Fibroblast of the aortic adventitia (primary cell): ENCODE data around the gene FAM131C. TPM values are rescaled to one million over a fixed set of nuclear protein-coding genes. Genes with fewer than 3 reads are reported as not detected.
A peak's percentile ranks its signal among the peaks of the same experiment; 100 is the strongest.

ENCODE experiments used
- DNase-seq: peaks from one replicate; pipeline ENCODE4 v3.0.0-alpha.2; 2010; ENCODE audit warnings: low read depth
- H3K4me3 ChIP-seq: 2 replicates; pipeline ENCODE4 v1.5.1; 2011; ENCODE audit warnings: low read depth, mild to moderate bottlenecking, control low read depth, low read length, moderate library complexity
- total RNA-seq: library from RNA; depleted of rRNA; stranded (reverse); fragments of >200 nt; gene quantifications from 2 replicates; pipeline ENCODE4 v1.2.3, GENCODE V29; 2012; ENCODE audit warnings: low replicate concordance
- TF ChIP-seq, protein P1 (sequence below): IDR thresholded peaks from 2 replicates; pipeline ENCODE4 v1.5.1; 2011; ENCODE audit warnings: mild to moderate bottlenecking, low read length, control low read depth, inconsistent platforms; ENCODE audit not compliant: insufficient read depth

The FAM131C gene
- total RNA-seq, 1 donor, result 0.63 TPM

GRCh38 chr1:16013220-16013907 lies 60.1 kb downstream of the FAM131C start:
- TF ChIP-seq, protein P1, sequence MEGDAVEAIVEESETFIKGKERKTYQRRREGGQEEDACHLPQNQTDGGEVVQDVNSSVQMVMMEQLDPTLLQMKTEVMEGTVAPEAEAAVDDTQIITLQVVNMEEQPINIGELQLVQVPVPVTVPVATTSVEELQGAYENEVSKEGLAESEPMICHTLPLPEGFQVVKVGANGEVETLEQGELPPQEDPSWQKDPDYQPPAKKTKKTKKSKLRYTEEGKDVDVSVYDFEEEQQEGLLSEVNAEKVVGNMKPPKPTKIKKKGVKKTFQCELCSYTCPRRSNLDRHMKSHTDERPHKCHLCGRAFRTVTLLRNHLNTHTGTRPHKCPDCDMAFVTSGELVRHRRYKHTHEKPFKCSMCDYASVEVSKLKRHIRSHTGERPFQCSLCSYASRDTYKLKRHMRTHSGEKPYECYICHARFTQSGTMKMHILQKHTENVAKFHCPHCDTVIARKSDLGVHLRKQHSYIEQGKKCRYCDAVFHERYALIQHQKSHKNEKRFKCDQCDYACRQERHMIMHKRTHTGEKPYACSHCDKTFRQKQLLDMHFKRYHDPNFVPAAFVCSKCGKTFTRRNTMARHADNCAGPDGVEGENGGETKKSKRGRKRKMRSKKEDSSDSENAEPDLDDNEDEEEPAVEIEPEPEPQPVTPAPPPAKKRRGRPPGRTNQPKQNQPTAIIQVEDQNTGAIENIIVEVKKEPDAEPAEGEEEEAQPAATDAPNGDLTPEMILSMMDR, result no peak
- peak; percentile 70 for DNase-seq
- H3K4me3 ChIP-seq, result peak overlapping the region; percentile 37

GRCh38 chr1:16012590-16013219 lies 60.7 kb downstream of the FAM131C start:
- H3K4me3 ChIP-seq, result peak overlapping the region; percentile 37
- TF ChIP-seq, protein P1, result no peak
- peak; percentile 70 for DNase-seq

- TF ChIP-seq, protein P1, result no peak
These were observed 61.4 kb downstream of the FAM131C start for GRCh38 chr1:16011936-16012589.

GRCh38 chr1:16010837-16011236 lies 62.6 kb downstream of the FAM131C start:
- H3K4me3 ChIP-seq, result no peak overlapping the region
- TF ChIP-seq, protein P1, result no peak
- DNase-seq, result no peak

More at GRCh38 chr1:16011936-16012589, 61.4 kb downstream of the FAM131C start:
- no peak overlapping the region for H3K4me3 ChIP-seq
- DNase-seq, result no peak

DNA sequence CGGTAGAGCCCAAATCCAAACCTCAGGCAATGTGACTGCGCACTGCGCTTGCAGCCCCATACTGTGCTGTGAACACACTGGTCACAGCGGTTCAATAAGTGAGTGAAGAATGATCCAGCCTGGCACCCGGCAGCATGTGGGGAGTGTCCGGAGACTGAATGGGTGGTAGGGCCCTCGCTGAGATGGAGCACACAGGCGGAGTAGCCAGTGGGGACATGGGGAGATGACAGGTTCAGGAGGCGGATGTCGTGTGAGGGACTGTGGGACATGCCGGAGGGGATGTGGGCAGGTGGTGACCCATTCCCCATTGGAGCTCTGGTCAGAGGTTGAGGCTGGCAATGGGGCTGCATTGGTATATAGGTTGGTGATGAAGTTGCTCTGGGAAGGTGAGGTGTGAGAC lies 63.8 kb downstream of the FAM131C start:
- H3K4me3 ChIP-seq, result no peak overlapping the region
- DNase-seq, result no peak
- TF ChIP-seq, protein P1, result no peak

DNA sequence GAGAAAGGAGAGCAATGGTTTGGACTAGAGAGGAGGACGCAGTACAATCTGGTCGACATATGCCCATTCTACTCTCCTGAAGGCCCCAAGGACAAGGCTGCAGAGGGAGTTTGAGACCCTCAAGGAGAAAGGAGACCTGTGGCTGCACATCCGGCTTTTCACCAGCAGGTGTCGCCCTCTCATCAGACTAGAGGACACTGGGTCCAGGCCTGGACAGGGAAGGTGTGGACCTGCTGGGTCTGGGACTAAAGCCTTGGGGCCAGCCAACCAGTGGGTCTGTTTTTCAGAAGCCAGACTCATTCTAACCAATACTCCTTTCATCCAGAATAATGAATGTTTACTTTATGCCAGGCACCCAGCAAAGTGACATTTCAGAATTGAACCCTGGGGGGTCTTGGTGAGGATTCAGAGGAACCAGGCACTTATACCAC lies 64.4 kb downstream of the FAM131C start:
- TF ChIP-seq, protein P1, result peak; percentile 95
- DNase-seq, result peak; percentile 79

More for the DNA sequence above, 64.4 kb downstream of the FAM131C start:
- no peak overlapping the region for H3K4me3 ChIP-seq

Other genes with a start within 250 kb of the FAM131C start
- gene SPEN, start 225.9 kb downstream of the FAM131C start, total RNA-seq, result 20.5 and 24.3 TPM in 2 replicates
- gene ZBTB17, start 97.5 kb downstream of the FAM131C start, total RNA-seq, result 13.8 and 21.7 TPM in 2 replicates
- not detected in 2 replicates for gene SRARP, start 69.4 kb downstream of the FAM131C start, total RNA-seq
- 8.9 TPM in 1 of 2 replicates, not detected in the other for gene HSPB7, start 55.6 kb downstream of the FAM131C start, total RNA-seq
- 0.09 and 0.25 TPM in 2 replicates for gene CLCNKA, start 51.6 kb downstream of the FAM131C start, total RNA-seq
- gene CLCNKB, start 29.9 kb downstream of the FAM131C start, total RNA-seq, result not detected in 2 replicates
- gene EPHA2, start 82.4 kb upstream of the FAM131C start, total RNA-seq, result 7.8 and 7.9 TPM in 2 replicates
- 2.8 and 12.1 TPM in 2 replicates for gene ARHGEF19, start 139.0 kb upstream of the FAM131C start, total RNA-seq
- gene CPLANE2, start 163.5 kb upstream of the FAM131C start, total RNA-seq, result 6.7 and 7.5 TPM in 2 replicates